Measurements from ENCODE around the gene HNRNPDL.
"Not testable (repeated sequence)": the region's sequence is repeated elsewhere in the genome, so short reads cannot be mapped to it uniquely, and the experiment has no call there.

HNRNPDL gene

DNA sequence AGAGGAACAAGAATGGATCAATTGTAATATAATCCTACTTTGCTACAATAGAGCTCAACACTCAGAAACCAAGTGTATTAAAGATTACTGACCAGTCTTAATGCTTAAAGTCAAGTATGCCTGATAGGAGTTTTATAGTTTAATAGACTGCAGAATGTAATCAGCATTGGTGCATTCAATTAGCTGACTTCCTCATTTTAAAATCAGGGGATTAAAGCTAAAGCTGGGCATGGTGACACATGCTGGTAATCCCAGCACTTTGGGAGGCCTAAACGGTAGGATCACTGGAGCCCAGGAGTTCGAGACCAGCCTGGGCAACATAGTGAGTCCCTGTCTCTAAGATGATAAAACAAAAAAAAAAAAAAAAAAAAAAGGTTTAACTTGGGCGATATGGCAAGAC, 10.8 kb downstream of the HNRNPDL start:
- H3K4me1 ChIP-seq (ENCODE audit: control insufficient read depth, insufficient read depth, low read length) = no peaks in the 10 kb centered on the region
- no peaks in the 10 kb centered on the region for H3K27me3 ChIP-seq (ENCODE audit: control insufficient read depth, insufficient read depth, low read length)
- peaks cover 16% of the 10 kb centered on the region for H3K36me3 ChIP-seq (ENCODE audit: control insufficient read depth, insufficient read depth, low read length)
- H3K27ac ChIP-seq (ENCODE audit: low read depth, low read length) = no peak overlapping the region
- H3K9me3 ChIP-seq (ENCODE audit: control insufficient read depth, insufficient read depth, low read length) = no peaks in the 10 kb centered on the region
- no peak overlapping the region for H3K4me3 ChIP-seq (ENCODE audit: low read depth, low read length)
- no peak overlapping the region for H3K9ac ChIP-seq (ENCODE audit: low read depth, low read length)

DNA sequence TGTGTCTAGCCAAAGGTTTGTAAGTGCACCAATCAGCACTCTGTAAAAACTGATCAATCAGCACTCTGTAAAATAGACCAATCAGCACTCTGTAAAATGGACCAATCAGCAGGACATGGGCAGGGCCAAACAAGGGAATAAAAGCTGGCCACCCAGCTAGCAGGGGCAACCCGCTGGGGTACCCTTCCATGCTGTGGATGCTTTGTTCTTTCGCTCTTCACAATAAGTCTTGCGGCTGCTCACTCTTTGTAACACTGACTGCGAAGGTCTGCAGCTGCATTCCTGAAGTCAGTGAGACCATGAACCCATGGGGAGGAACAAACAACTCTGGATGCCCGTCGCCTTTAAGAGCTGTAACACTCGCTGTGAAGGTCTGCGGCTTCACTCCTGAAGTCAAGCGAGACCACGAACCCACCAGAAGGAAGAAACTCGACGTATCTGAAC, 14.3 kb downstream of the HNRNPDL start:
- Histone ChIP-seq H3K27me3 (ENCODE audit: control insufficient read depth, insufficient read depth, low read length) (no peaks in the 10 kb centered on the region), H3K27ac (ENCODE audit: low read depth, low read length) (peak overlapping the region; percentile 59), H3K4me3 (ENCODE audit: low read depth, low read length) (no peak overlapping the region), H3K9ac (ENCODE audit: low read depth, low read length) (no peak overlapping the region), H3K4me1 (ENCODE audit: control insufficient read depth, insufficient read depth, low read length) (no peaks in the 10 kb centered on the region), H3K36me3 (ENCODE audit: control insufficient read depth, insufficient read depth, low read length) (no peaks in the 10 kb centered on the region), H3K9me3 (ENCODE audit: control insufficient read depth, insufficient read depth, low read length) (no peaks in the 10 kb centered on the region)

DNA sequence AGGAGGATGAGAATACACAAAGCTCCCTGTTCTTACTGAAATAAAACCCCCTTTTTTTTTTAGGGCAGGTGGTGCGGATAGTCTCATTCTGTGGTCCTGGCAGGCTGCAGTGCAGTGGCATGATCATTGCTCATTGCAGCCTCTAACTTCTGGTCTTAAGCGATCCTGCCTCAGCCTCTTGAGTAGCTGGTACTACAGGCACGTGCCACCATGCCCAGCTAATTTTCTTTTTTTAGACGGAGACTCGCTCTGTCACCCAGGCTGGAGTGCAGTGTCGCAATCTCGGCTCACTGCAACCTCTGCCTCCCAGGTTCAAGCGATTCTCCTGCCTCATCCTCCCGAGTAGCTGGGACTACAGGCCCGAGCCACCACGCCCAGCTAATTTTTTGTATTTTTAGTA, 15.2 kb downstream of the HNRNPDL start:
- not testable (repeated sequence) for H3K27ac ChIP-seq (ENCODE audit: low read depth, low read length); H3K4me1 ChIP-seq (ENCODE audit: control insufficient read depth, insufficient read depth, low read length); H3K36me3 ChIP-seq (ENCODE audit: control insufficient read depth, insufficient read depth, low read length)

DNA sequence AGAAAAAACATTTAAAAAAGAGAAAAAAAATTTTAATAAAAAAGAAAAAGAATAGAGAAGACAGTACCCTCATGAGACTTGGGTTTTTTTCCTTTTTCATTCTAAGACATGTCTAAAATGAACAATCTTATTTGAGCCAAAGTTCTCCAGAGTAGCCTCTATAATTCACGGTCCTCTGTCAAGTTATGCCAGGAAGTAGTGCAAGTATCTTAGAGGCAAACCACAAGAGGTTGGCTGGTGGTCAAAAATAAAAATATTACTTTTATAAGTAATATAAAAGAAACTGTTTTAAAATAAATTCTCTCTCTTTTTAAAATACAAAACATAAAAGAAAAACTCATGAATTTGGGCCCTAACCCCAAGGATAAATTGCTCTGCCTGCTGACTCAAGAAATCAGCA, 26.5 kb downstream of the HNRNPDL start:
- H3K36me3 ChIP-seq (ENCODE audit: control insufficient read depth, insufficient read depth, low read length) = no peaks in the 10 kb centered on the region
- no peak overlapping the region for H3K27ac ChIP-seq (ENCODE audit: low read depth, low read length)
- no peaks in the 10 kb centered on the region for H3K27me3 ChIP-seq (ENCODE audit: control insufficient read depth, insufficient read depth, low read length)
- H3K4me1 ChIP-seq (ENCODE audit: control insufficient read depth, insufficient read depth, low read length) = no peaks in the 10 kb centered on the region
- H3K9me3 ChIP-seq (ENCODE audit: control insufficient read depth, insufficient read depth, low read length) = no peaks in the 10 kb centered on the region
- H3K4me3 ChIP-seq (ENCODE audit: low read depth, low read length) = no peak overlapping the region
- H3K9ac ChIP-seq (ENCODE audit: low read depth, low read length) = no peak overlapping the region

More for the DNA sequence above, 15.2 kb downstream of the HNRNPDL start:
- H3K9me3 ChIP-seq (ENCODE audit: control insufficient read depth, insufficient read depth, low read length); H3K4me3 ChIP-seq (ENCODE audit: low read depth, low read length); H3K27me3 ChIP-seq (ENCODE audit: control insufficient read depth, insufficient read depth, low read length); H3K9ac ChIP-seq (ENCODE audit: low read depth, low read length): not testable (repeated sequence)

DNA sequence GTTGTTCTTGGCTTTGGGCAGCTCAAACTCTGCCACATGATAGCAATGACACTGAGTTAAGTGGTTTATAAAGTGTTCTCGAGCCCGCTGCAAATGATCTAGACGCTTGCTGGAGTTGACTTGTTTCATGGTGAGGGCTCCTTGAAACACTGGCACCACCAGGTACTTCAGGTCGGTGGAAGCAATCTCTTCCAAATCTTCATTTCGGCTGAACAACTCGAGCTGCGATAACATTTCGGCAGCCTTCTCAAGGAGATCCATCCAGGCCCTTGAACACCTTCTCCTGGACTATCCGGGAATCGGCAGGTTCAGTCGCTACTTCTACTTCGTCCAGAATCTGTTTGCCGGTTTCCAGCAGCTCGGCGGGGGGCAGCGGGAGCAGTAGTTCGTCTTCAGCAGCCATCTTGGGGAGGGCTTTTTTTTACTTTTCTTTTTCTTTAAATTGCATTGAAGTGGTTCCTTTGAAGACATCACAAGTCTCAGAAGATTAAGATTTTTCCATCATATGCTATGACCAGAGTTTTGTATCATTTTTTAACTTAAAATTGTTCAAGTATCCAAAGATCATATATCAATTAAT, 28.0 kb downstream of the HNRNPDL start:
- H3K27me3 ChIP-seq (ENCODE audit: control insufficient read depth, insufficient read depth, low read length) = no peaks in the 10 kb centered on the region
- no peak overlapping the region for H3K4me3 ChIP-seq (ENCODE audit: low read depth, low read length)
- no peak overlapping the region for H3K9ac ChIP-seq (ENCODE audit: low read depth, low read length)
- H3K4me1 ChIP-seq (ENCODE audit: control insufficient read depth, insufficient read depth, low read length) = no peaks in the 10 kb centered on the region
- H3K36me3 ChIP-seq (ENCODE audit: control insufficient read depth, insufficient read depth, low read length) = no peaks in the 10 kb centered on the region
- no peak overlapping the region for H3K27ac ChIP-seq (ENCODE audit: low read depth, low read length)
- no peaks in the 10 kb centered on the region for H3K9me3 ChIP-seq (ENCODE audit: control insufficient read depth, insufficient read depth, low read length)

DNA sequence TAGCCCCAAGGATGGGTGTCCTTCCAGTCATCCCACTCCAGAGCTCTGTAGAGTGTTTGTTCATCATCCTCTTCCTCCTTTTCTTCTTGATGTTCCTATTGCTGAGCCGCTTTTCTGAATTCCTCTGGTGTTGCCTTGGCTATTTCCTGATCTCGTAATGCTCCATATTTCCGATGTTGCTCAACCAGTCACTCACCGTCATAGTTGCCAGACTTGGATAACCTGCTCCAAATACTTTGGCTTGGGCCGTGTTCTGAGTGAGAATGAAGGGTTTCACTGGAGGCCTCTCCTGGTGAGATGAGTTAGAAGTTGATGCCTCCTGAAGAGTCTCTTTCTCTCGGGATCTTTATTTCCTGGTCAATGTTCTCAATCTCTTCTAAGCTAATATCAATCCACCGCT, 28.7 kb downstream of the HNRNPDL start:
- H3K4me1 ChIP-seq (ENCODE audit: control insufficient read depth, insufficient read depth, low read length) = no peaks in the 10 kb centered on the region
- H3K27me3 ChIP-seq (ENCODE audit: control insufficient read depth, insufficient read depth, low read length) = no peaks in the 10 kb centered on the region
- no peak overlapping the region for H3K4me3 ChIP-seq (ENCODE audit: low read depth, low read length)
- no peaks in the 10 kb centered on the region for H3K9me3 ChIP-seq (ENCODE audit: control insufficient read depth, insufficient read depth, low read length)
- H3K36me3 ChIP-seq (ENCODE audit: control insufficient read depth, insufficient read depth, low read length) = no peaks in the 10 kb centered on the region
- no peak overlapping the region for H3K27ac ChIP-seq (ENCODE audit: low read depth, low read length)
- no peak overlapping the region for H3K9ac ChIP-seq (ENCODE audit: low read depth, low read length)

DNA sequence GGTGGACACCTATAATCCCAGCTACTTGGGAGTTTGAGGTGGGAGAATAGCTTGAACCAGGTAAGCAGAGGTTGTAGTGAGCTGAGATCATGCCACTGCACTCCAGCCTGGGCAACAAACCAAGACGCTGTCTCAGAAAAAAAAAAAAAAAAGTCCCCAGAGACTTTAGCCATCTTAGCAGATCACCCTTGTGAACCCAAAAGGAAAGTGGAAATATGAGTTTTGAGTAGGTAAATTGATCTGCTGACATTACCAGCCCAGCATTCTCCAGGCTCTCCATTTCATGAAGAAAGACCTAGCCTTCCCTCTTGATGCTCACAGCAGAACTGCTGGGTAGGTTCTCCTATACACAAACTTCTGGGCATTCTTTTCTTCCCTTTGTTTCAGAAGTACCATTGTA, 32.0 kb downstream of the HNRNPDL start:
- Histone ChIP-seq H3K27ac (ENCODE audit: low read depth, low read length) (no peak overlapping the region), H3K27me3 (ENCODE audit: control insufficient read depth, insufficient read depth, low read length) (no peaks in the 10 kb centered on the region), H3K36me3 (ENCODE audit: control insufficient read depth, insufficient read depth, low read length) (no peaks in the 10 kb centered on the region), H3K9ac (ENCODE audit: low read depth, low read length) (no peak overlapping the region), H3K4me1 (ENCODE audit: control insufficient read depth, insufficient read depth, low read length) (peaks cover 3% of the 10 kb centered on the region; the same call in 1 of the 2 replicates), H3K4me3 (ENCODE audit: low read depth, low read length) (no peak overlapping the region), H3K9me3 (ENCODE audit: control insufficient read depth, insufficient read depth, low read length) (no peaks in the 10 kb centered on the region)

DNA sequence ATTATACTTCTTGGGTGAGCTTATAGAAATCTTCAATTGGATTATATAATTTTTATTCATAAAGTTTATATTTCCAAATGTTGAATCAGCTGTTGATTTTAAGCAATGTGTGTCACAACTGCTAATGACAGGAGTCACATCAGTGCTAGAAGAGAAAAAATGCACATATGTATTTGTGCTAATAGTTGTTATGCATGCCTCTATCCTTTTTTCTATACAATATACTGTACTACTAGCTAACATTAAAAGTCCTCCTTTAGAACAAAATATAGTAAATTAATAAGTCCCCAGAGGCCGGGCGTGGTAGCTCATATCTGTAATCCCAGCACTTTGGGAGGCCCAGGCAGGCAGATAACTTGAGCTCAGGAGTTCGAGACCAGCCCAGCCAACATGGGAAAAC, 32.7 kb downstream of the HNRNPDL start:
- no peaks in the 10 kb centered on the region for H3K36me3 ChIP-seq (ENCODE audit: control insufficient read depth, insufficient read depth, low read length)
- no peaks in the 10 kb centered on the region for H3K27me3 ChIP-seq (ENCODE audit: control insufficient read depth, insufficient read depth, low read length)
- H3K4me1 ChIP-seq (ENCODE audit: control insufficient read depth, insufficient read depth, low read length) = peaks cover 3% of the 10 kb centered on the region; the same call in 1 of the 2 replicates
- no peaks in the 10 kb centered on the region for H3K9me3 ChIP-seq (ENCODE audit: control insufficient read depth, insufficient read depth, low read length)
- no peak overlapping the region for H3K4me3 ChIP-seq (ENCODE audit: low read depth, low read length)
- H3K9ac ChIP-seq (ENCODE audit: low read depth, low read length) = no peak overlapping the region
- no peak overlapping the region for H3K27ac ChIP-seq (ENCODE audit: low read depth, low read length)

DNA sequence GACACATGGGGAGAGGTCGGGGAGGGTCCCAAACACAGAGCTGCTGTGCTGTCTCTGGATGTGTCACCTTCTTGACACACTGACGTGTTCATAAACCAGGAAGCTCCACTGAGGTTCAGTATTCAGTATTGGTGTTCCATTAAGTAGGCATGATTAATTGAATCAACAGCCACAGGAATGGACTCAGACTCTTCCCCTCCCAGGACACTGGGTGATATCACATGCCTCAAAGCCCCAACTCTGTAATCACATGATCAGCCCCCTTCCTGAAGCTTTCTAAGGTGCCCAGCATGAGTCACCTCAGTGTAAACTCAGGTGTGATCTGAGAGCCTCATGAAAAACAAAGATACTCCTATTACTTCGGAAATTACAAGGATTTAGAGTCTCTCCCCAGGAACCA, 35.4 kb downstream of the HNRNPDL start:
- Histone ChIP-seq H3K4me1 (ENCODE audit: control insufficient read depth, insufficient read depth, low read length) (peaks cover 3% of the 10 kb centered on the region; the same call in 1 of the 2 replicates), H3K9me3 (ENCODE audit: control insufficient read depth, insufficient read depth, low read length) (no peaks in the 10 kb centered on the region)

DNA sequence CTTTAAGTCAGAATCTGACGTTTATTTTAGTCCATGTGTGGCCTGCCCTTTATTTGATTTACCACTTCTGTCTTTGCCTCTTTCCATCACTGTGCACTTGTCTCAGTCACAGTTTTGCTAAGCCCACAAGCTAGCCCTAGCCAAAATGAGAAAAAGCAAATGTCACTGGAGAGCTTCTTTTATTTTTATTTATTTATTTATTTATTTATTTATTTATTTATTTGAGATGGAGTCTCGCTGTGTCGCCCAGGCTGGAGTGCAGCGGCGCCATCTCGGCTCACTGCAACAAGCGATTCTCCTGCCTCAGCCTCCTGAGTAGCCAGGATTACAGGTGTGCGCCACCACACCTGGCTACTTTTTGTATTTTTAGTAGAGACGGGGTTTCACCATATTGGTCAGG, 40.2 kb downstream of the HNRNPDL start:
- not testable (repeated sequence) for H3K4me3 ChIP-seq (ENCODE audit: low read depth, low read length); H3K9me3 ChIP-seq (ENCODE audit: control insufficient read depth, insufficient read depth, low read length)

More for the DNA sequence above, 35.4 kb downstream of the HNRNPDL start:
- Histone ChIP-seq H3K4me3 (ENCODE audit: low read depth, low read length) (no peak overlapping the region), H3K27ac (ENCODE audit: low read depth, low read length) (no peak overlapping the region), H3K27me3 (ENCODE audit: control insufficient read depth, insufficient read depth, low read length) (no peaks in the 10 kb centered on the region), H3K36me3 (ENCODE audit: control insufficient read depth, insufficient read depth, low read length) (no peaks in the 10 kb centered on the region), H3K9ac (ENCODE audit: low read depth, low read length) (no peak overlapping the region)

DNA sequence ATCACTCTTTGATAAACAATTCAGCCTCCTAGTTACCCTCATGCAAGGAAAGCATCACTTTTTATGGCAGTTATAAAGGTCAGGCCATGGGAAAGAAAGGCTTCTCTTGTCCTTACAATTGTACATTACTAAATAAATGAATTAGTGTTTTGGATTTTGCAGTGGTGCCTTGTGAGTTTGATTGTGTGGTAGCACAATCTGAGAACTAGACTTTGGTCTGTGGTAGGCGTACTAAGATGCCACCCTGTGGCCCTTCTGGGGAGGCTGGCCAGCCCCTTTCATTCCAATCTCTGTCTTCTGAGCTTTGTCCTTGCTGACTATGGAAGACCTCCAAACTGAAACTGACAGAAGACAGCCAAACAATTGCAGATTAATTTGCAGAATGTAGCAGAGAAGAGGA, 41.9 kb downstream of the HNRNPDL start:
- no peak overlapping the region for H3K4me3 ChIP-seq (ENCODE audit: low read depth, low read length)

More for the DNA sequence above, 40.2 kb downstream of the HNRNPDL start:
- not testable (repeated sequence) for H3K4me1 ChIP-seq (ENCODE audit: control insufficient read depth, insufficient read depth, low read length); H3K36me3 ChIP-seq (ENCODE audit: control insufficient read depth, insufficient read depth, low read length); H3K9ac ChIP-seq (ENCODE audit: low read depth, low read length); H3K27me3 ChIP-seq (ENCODE audit: control insufficient read depth, insufficient read depth, low read length); H3K27ac ChIP-seq (ENCODE audit: low read depth, low read length)

More for the DNA sequence above, 41.9 kb downstream of the HNRNPDL start:
- H3K27ac ChIP-seq (ENCODE audit: low read depth, low read length) = no peak overlapping the region
- H3K9ac ChIP-seq (ENCODE audit: low read depth, low read length) = no peak overlapping the region
- H3K36me3 ChIP-seq (ENCODE audit: control insufficient read depth, insufficient read depth, low read length) = no peaks in the 10 kb centered on the region
- H3K27me3 ChIP-seq (ENCODE audit: control insufficient read depth, insufficient read depth, low read length) = no peaks in the 10 kb centered on the region
- no peaks in the 10 kb centered on the region for H3K4me1 ChIP-seq (ENCODE audit: control insufficient read depth, insufficient read depth, low read length)
- no peaks in the 10 kb centered on the region; the same call in 1 of the 2 replicates for H3K9me3 ChIP-seq (ENCODE audit: control insufficient read depth, insufficient read depth, low read length)
